ENCODE measurements around the gene FMNL2.

GRCh38 chr2:152354069-152354755 lies 19.2 kb downstream of the FMNL2 start:
- TF ChIP-seq CTCF (conservative IDR thresholded peaks at IDR 0.05), result no peak
- no peak for TF ChIP-seq EZH2 (IDR thresholded peaks at IDR 0.05; ENCODE audit: low read depth)

Data from PC-9 (cell line).